ENCODE results near the gene CTAG1A.

GRCh38 chrX:154607370-154607769 lies 22.4 kb downstream of the CTAG1A start:
- TF ChIP-seq POLR2AphosphoS5 (IDR thresholded peaks at IDR 0.05) (no peak), POLR2A (IDR thresholded peaks at IDR 0.05) (no peak)
- TF ChIP-seq, protein P1, sequence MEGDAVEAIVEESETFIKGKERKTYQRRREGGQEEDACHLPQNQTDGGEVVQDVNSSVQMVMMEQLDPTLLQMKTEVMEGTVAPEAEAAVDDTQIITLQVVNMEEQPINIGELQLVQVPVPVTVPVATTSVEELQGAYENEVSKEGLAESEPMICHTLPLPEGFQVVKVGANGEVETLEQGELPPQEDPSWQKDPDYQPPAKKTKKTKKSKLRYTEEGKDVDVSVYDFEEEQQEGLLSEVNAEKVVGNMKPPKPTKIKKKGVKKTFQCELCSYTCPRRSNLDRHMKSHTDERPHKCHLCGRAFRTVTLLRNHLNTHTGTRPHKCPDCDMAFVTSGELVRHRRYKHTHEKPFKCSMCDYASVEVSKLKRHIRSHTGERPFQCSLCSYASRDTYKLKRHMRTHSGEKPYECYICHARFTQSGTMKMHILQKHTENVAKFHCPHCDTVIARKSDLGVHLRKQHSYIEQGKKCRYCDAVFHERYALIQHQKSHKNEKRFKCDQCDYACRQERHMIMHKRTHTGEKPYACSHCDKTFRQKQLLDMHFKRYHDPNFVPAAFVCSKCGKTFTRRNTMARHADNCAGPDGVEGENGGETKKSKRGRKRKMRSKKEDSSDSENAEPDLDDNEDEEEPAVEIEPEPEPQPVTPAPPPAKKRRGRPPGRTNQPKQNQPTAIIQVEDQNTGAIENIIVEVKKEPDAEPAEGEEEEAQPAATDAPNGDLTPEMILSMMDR (IDR thresholded peaks at IDR 0.05) = no peak

Measured in transverse colon (tissue), 4 donors.